ENCODE results near the gene MKLN1. TPM values are rescaled to one million over a fixed set of nuclear protein-coding genes. Genes with fewer than 3 reads are reported as not detected.

The MKLN1 gene
- total RNA-seq, 1 experiment from 2014 or later: 48.5 TPM

GRCh38 chr7:131467788-131468187, 140.1 kb downstream of the MKLN1 start:
- Histone ChIP-seq H3K36me3 (ENCODE audit: control insufficient read depth in 1 of 2, insufficient read depth in 2 of 2, low read length in 2 of 2) (peaks cover 23 to 24% of the 10 kb centered on the region in 2 experiments; a peak in 3 of 4 replicates), H3K9ac (ENCODE audit: low read length) (no peak overlapping the region), H3K4me3 (replicated peaks in 1 of 2; ENCODE audit: low read depth in 1 of 2, low read length in 2 of 2) (no peak overlapping the region), H3K79me2 (ENCODE audit: insufficient read depth, low read length) (no peaks in the 10 kb centered on the region), H3K4me2 (ENCODE audit: low read length) (no peak overlapping the region), H4K20me1 (ENCODE audit: insufficient read depth) (peaks cover 6% of the 10 kb centered on the region; the same call in 1 of the 2 replicates), H3K27me3 (ENCODE audit: insufficient read depth, low read length) (no peaks in the 10 kb centered on the region), H3K27ac (ENCODE audit: low read depth, low read length) (no peak overlapping the region), H3K9me3 (ENCODE audit: control insufficient read depth in 1 of 2, insufficient read depth in 1 of 2, low read depth in 1 of 2, low read length in 2 of 2) (no peaks in the 10 kb centered on the region), H3K4me1 (ENCODE audit: control insufficient read depth in 1 of 2, insufficient read depth in 2 of 2, low read length in 2 of 2) (no peaks in the 10 kb centered on the region), H2AFZ (ENCODE audit: low read depth, low read length, poor library complexity, severe bottlenecking) (no peak overlapping the region), H3K9me2 (ENCODE audit: insufficient read depth) (no peaks in the 10 kb centered on the region)
- ATAC-seq (no peak), DNase-seq (ENCODE audit: low read depth, low spot score) (no peak)
- ChIA-PET POLR2A (no interaction called here), RAD21 (ENCODE audit: low non-redundant PET in 1 of 2, low total read pairs in 2 of 2, uncharacterized antibody in 2 of 2, unreplicated experiment in 2 of 2) (no interaction called here), CTCF (no interaction called here)
- TF ChIP-seq ELF1 (IDR thresholded peaks at IDR 0.05; ENCODE audit: borderline replicate concordance, low read depth): no peak
- TF ChIP-seq SRF (IDR thresholded peaks at IDR 0.05; ENCODE audit: low read depth): no peak
- no peak for TF ChIP-seq TCF7L2 (IDR thresholded peaks at IDR 0.05; ENCODE audit: borderline replicate concordance, extremely low read depth, insufficient read depth, insufficient read length)
- TF ChIP-seq FOSL1 (IDR thresholded peaks at IDR 0.05; ENCODE audit: low read depth): no peak
- no peak for TF ChIP-seq CTCF (IDR thresholded peaks at IDR 0.05 in 2 of 3, conservative IDR thresholded peaks at IDR 0.05 in 1 of 3; ENCODE audit: borderline replicate concordance in 1 of 3, insufficient read depth in 1 of 3, low read depth in 2 of 3, low read length in 2 of 3)
- TF ChIP-seq JUND (IDR thresholded peaks at IDR 0.05): no peak
- TF ChIP-seq ZNF274 (IDR thresholded peaks at IDR 0.05; ENCODE audit: low read depth, low read length): no peak
- TF ChIP-seq SP1 (IDR thresholded peaks at IDR 0.05; ENCODE audit: low read depth): no peak
- TF ChIP-seq EZH2phosphoT487 (IDR thresholded peaks at IDR 0.05; ENCODE audit: borderline replicate concordance): no peak
- no peak for TF ChIP-seq RAD21 (IDR thresholded peaks at IDR 0.05; ENCODE audit: low read depth)
- no peak for TF ChIP-seq MAX (IDR thresholded peaks at IDR 0.05)
- no peak for TF ChIP-seq YY1 (IDR thresholded peaks at IDR 0.05; ENCODE audit: extremely low read depth, insufficient replicate concordance, low read depth, low read length)
- TF ChIP-seq SIN3A (IDR thresholded peaks at IDR 0.05; ENCODE audit: low read depth): no peak
- TF ChIP-seq ZFX (IDR thresholded peaks at IDR 0.05): no peak
- TF ChIP-seq CBX3 (IDR thresholded peaks at IDR 0.05; ENCODE audit: low read depth): no peak
- no peak for TF ChIP-seq POLR2AphosphoS5 (IDR thresholded peaks at IDR 0.05; ENCODE audit: low read depth, low read length)
- TF ChIP-seq EZH2 (IDR thresholded peaks at IDR 0.05): no peak
- BruUV-seq (replicated peaks): no TSS peak
- intact Hi-C loops (cut with micrococcal nuclease): no loop called here

All from HCT116 (cell line).